Measurements from ENCODE around the gene NUMA1. TPM values are rescaled to one million over a fixed set of nuclear protein-coding genes. Genes with fewer than 3 reads are reported as not detected.

The NUMA1 gene
- total and polyA plus RNA-seq, 2 of the 13 experiments (the other 11 are each of a cell fraction or from before 2014, with no cell fraction given) = 57.3 to 60.2 TPM

DNA sequence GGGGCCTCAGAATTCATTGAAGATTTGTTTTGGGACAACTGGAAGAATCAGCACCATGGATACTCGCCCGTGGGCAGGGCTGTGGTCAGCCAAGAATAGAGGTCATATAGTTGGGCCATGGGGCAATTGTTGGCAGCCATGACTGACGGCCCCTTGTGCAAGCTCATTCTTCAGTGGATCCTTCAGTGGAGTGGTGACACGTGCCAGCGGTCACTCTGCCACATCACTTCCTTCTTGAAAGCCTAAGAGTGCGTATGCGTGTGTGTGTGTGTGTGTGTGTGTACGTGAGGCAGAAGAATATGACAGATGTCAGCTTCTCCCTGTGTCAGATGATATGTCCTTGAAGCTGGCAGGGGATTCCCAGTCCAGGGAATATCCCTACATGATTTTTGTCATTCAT is 83.4 kb downstream of the NUMA1 start (continued):
- TF ChIP-seq JUNB (CRISPR knock-in tag; IDR thresholded peaks at IDR 0.05; ENCODE audit: borderline replicate concordance) = no peak
- no peak for TF ChIP-seq ZNF530 (CRISPR knock-in tag; IDR thresholded peaks at IDR 0.05; ENCODE audit: low read depth)
- TF ChIP-seq ZNF768 (CRISPR knock-in tag; IDR thresholded peaks at IDR 0.05) = no peak
- TF ChIP-seq HNF4G (IDR thresholded peaks at IDR 0.05; ENCODE audit: borderline replicate concordance, low read depth, low read length) = no peak
- TF ChIP-seq HNF4G (CRISPR knock-in tag; IDR thresholded peaks at IDR 0.05; ENCODE audit: borderline replicate concordance, low read depth) = no peak

DNA sequence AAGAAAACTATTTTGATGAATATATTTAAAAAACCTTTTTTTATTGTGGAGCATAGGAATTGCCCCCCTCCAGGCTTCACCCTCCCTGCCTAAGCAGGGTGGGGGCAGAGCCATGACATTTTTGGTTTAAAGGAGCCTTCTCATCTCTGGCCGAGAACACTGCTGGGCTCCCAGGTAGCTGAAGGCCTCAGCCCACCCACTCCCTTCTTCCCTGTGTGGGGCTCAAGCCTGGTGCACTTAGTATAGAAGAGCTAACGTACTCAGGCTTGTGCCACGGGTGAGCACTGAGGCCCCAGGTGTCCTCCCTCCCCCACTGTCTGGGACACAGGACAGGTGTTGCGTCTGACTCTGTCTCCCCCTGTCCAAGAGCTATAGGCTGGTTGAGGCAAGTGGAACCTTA is 83.8 kb downstream of the NUMA1 start:
- in situ Hi-C loops (cut with HindIII; ENCODE audit: extremely low pct_ligation_motif_present, low pct_unique_long_range_greater_than_20kb) = no loop called here
- Histone ChIP-seq H2AFZ (ENCODE audit: low read length) (no peak overlapping the region), H3K36me3 (replicated peaks in 1 of 2; ENCODE audit: control insufficient read depth in 1 of 2, insufficient read depth in 2 of 2, low read length in 2 of 2) (peaks cover 5 to 41% of the 10 kb centered on the region in 2 experiments; a peak in 4 of 5 replicates), H3K4me1 (ENCODE audit: insufficient read depth, low read length) (no peaks in the 10 kb centered on the region), H3K79me2 (ENCODE audit: insufficient read depth, low read length) (no peaks in the 10 kb centered on the region), H3K4me3 (replicated peaks in 1 of 3; ENCODE audit: insufficient read depth in 1 of 3, low read depth in 2 of 3, low read length in 3 of 3) (no peak overlapping the region), H3K9ac (ENCODE audit: insufficient read depth, low read depth, low read length) (no peak overlapping the region), H3K4me2 (ENCODE audit: low read depth, low read length) (no peak overlapping the region), H4K20me1 (ENCODE audit: insufficient read depth, low read length) (no peaks in the 10 kb centered on the region), H3K27ac (ENCODE audit: extremely low read length, insufficient read depth, low read length) (no peak overlapping the region), H3K9me3 (ENCODE audit: low read length) (no peaks in the 10 kb centered on the region), H3K27me3 (ENCODE audit: control insufficient read depth in 1 of 2, insufficient read depth in 2 of 2, low read length in 2 of 2) (no peaks in the 10 kb centered on the region)
- BruUV-seq (replicated peaks) = no TSS peak
- CTCF ChIA-PET (ENCODE audit: low intra/inter-chr PET ratio, low total read pairs) = no interaction called here
- ATAC-seq = no peak
- TF ChIP-seq, protein P1, sequence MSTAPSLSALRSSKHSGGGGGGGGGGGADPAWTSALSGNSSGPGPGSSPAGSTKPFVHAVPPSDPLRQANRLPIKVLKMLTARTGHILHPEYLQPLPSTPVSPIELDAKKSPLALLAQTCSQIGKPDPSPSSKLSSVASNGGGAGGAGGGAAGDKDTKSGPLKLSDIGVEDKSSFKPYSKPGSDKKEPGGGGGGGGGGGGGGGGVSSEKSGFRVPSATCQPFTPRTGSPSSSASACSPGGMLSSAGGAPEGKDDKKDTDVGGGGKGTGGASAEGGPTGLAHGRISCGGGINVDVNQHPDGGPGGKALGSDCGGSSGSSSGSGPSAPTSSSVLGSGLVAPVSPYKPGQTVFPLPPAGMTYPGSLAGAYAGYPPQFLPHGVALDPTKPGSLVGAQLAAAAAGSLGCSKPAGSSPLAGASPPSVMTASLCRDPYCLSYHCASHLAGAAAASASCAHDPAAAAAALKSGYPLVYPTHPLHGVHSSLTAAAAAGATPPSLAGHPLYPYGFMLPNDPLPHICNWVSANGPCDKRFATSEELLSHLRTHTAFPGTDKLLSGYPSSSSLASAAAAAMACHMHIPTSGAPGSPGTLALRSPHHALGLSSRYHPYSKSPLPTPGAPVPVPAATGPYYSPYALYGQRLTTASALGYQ (CRISPR knock-in tag; IDR thresholded peaks at IDR 0.05) = no peak
- TF ChIP-seq TAF1 (CRISPR knock-in tag; IDR thresholded peaks at IDR 0.05) = no peak
- no peak for TF ChIP-seq ZBTB21 (CRISPR knock-in tag; IDR thresholded peaks at IDR 0.05)
- TF ChIP-seq PCBP2 (optimal IDR thresholded peaks at IDR 0.05; ENCODE audit: low read depth, low read length, poor library complexity, severe bottlenecking) = no peak
- DNase-seq (ENCODE audit: low spot score) = no peak
- intact Hi-C loops (cut with micrococcal nuclease; ENCODE audit: unreplicated experiment) = no loop called here
- no peak for FAIRE-seq
- WGBS (ENCODE audit: low lambda C conversion rate) = 100% methylated on average over 2 of the region's 4 CpGs
- POLR2A ChIA-PET = no interaction called here
